GM20431 (cell line): ENCODE data around the gene VEGFB.

Source experiments
- in situ Hi-C: fragments of 300-500 bp; cut with MseI, MboI; formaldehyde crosslinking; loops from one replicate; pipeline ENCODE4 v1.15.0; 2020; ENCODE audit warnings: low sequenced_read_pairs; ENCODE audit not compliant: unreplicated experiment

Gene VEGFB

DNA sequence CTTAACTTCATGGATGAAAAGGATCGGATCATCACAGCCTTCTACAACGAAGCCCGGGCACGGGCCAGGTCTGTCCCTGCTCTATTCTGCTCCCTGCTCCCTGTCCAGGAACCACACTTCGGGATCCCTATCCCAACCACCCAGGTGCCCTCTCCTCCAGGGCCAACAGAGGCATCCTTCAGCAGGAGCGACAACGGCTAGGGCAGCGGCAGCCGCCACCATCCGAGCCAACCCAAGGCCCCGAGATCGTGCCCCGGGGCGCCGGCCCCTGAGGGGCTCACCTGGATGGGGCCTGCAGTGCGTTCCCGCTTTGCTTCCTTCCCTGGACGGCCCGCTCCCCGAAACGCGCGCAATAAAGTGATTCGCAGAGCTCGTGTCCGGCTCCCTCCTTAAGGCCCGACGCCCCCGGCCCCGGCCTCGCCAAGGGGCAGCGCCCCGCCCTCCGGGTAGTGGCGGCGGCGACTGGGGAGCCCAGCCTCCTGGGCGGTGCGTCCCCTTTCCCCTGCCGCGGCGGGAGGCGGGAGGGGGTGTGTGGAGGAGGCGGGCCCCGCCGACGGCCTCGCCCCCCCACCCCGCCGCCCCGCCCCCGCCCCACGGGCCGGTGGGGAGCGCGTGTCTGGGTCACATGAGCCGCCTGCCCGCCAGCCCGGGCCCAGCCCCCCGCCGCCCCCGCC is at the start of gene VEGFB:
Gene VEGFB, plus strand, starts transcription at position 672 of the 674 bp plus-strand sequence. CDS start 250 bp downstream, outside the sequence.
- in situ Hi-C loops: no loop called here

- in situ Hi-C loops: no loop called here
Observed at GRCh38 chr11:64185175-64185692, 49.1 kb upstream of the VEGFB start.

- in situ Hi-C loops: no loop called here
Observed at GRCh38 chr11:64185693-64186491, 48.5 kb upstream of the VEGFB start, which contains the start of gene STIP1. Gene STIP1 (plus strand): TSS chr11:64186171. CDS start chr11:64186262, 91 bp downstream.

GRCh38 chr11:64186492-64187165 is 47.8 kb upstream of the VEGFB start:
- in situ Hi-C loops: no loop called here

- in situ Hi-C loops: no loop called here
Observed at GRCh38 chr11:64192434-64192833, 42.0 kb upstream of the VEGFB start.

- in situ Hi-C loops: no loop called here
Observed at GRCh38 chr11:64196626-64197025, 37.8 kb upstream of the VEGFB start.

GRCh38 chr11:64198511-64198910 is 35.9 kb upstream of the VEGFB start:
- in situ Hi-C loops: no loop called here

- in situ Hi-C loops: no loop called here
Observed at GRCh38 chr11:64201543-64201942, 32.8 kb upstream of the VEGFB start.

DNA sequence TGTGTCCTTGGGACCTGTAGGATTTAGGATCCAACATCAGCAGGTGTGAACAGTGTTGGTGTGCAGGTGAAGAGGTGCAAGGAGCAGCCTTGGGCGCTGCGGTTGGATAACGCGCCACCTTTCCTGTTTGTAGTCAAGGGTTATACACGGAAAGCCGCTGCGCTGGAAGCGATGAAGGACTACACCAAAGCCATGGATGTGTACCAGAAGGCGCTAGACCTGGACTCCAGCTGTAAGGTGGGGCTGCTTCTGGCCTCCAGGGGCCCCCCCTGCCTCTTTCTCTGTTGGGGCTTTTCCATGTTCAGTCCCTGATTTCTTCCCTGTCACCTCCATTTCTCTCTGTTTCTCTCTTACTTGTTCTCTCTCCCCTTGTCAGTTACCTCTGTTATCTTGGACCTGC is 31.4 kb upstream of the VEGFB start:
- in situ Hi-C loops: no loop called here

- in situ Hi-C loops: no loop called here
Observed at GRCh38 chr11:64203421-64204079, 30.8 kb upstream of the VEGFB start.

- in situ Hi-C loops: no loop called here
Observed at GRCh38 chr11:64204080-64204440, 30.3 kb upstream of the VEGFB start.

- in situ Hi-C loops: no loop called here
Observed at GRCh38 chr11:64204464-64204989, 29.9 kb upstream of the VEGFB start.

- in situ Hi-C loops: no loop called here
Observed at GRCh38 chr11:64206457-64207255, 27.7 kb upstream of the VEGFB start, which contains the start of gene FERMT3. Gene FERMT3 (plus strand): TSS chr11:64206721. CDS start chr11:64207365, 644 bp downstream.

GRCh38 chr11:64207256-64208085 is 26.9 kb upstream of the VEGFB start:
- in situ Hi-C loops: no loop called here

DNA sequence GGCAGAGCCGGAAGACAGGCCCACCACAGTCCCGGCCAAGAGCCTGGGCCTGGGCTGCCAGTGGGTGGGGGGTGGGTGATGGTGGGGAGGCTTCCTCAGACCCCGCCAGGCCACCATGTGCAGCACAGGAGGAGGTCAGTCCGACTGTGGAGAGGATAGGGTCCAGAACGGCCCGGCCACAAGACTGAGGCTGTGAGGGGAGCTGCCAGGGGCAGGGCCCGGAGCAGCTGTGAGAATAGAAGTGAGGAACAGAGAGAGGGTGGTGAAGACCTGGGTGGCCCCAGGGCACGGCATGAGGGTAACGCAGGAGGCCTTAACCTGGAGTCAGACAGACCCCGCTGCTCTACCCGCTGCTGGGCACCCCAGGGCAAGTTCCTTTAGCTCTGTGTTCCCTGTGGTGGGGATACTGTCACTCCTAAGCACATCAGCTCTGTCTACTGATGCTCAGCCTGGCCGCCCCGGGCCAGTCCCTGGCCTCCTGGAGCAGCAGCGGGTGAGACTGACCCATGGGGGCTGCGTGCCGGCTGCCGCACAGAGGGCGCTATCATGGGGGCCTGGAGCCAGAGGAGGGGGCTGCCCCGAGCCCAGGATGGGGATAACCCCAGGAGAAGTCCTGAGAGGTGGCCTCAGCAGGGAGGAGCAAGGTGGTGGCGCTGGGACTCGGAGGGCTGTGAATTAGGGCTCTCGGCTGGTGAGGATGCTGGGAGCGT is 26.1 kb upstream of the VEGFB start:
- in situ Hi-C loops: no loop called here

DNA sequence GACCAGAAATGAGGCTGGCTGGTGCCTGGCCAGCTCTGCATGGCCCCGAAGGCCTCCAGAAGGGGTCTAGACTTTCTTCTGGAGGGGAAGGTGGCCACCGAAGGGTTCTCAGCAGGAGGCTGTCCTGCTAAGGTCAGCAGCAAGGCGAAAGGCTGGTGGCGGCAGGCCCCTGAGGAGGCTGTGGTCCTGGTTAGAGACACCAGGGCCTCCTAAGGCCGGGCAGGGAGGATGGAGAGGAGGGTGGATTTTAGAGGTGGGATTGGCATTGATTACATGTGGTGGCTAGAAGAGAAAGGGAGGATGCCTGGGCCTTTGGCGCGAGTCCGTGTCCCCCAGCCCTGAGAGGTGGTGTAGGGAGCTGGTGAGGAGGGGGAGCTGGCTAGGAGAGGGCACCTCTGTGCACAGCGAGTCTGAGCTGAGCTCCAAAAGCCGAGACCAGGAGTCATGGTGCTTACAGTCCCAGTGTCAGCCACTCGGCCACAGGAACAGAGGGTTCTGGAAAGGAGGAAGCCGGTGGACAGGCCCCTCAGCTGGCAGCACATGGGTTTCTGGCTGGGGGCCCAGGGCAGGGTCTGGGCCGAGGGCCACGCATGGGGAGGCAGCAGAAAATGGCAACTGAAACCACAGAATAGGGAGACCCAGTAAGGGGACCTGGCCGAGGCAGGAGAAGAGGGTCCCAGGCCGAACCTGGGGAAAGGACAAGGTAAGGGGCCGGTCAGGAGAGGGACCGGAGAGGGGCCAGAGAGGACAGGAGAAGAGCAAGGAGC is 25.4 kb upstream of the VEGFB start:
- in situ Hi-C loops: no loop called here

DNA sequence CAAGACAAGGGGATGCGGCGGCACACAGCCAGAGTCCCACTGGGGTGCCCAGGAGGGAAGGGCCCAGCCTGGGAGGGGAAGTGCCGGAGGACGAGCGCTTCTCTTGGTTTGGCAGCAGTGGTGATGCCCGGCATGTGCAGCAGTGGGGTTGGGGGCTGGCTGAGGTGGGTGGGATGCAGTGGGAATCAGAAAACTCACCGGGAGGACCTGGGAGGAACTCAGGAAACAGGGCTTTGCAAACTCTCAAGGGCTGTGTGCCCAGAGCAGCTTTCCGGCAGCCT is 24.9 kb upstream of the VEGFB start:
- in situ Hi-C loops: no loop called here
